Stimulated activated CD8-positive, alpha-beta memory T cell treated with anti-CD3 and anti-CD28 coated beads, Interleukin-12 subunit alpha, Interleukin-12 subunit beta, amount 100 ng/mL, for 24 hours (primary cell): ENCODE measurements around the gene GGTLC2.
A peak's percentile ranks its signal among the peaks of the same experiment; 100 is the strongest.

Source experiments
- DNase-seq: peaks from one replicate; pipeline ENCODE4 v3.0.0-alpha.2; 2020; ENCODE audit errors: extremely low read depth

The GGTLC2 gene

DNA sequence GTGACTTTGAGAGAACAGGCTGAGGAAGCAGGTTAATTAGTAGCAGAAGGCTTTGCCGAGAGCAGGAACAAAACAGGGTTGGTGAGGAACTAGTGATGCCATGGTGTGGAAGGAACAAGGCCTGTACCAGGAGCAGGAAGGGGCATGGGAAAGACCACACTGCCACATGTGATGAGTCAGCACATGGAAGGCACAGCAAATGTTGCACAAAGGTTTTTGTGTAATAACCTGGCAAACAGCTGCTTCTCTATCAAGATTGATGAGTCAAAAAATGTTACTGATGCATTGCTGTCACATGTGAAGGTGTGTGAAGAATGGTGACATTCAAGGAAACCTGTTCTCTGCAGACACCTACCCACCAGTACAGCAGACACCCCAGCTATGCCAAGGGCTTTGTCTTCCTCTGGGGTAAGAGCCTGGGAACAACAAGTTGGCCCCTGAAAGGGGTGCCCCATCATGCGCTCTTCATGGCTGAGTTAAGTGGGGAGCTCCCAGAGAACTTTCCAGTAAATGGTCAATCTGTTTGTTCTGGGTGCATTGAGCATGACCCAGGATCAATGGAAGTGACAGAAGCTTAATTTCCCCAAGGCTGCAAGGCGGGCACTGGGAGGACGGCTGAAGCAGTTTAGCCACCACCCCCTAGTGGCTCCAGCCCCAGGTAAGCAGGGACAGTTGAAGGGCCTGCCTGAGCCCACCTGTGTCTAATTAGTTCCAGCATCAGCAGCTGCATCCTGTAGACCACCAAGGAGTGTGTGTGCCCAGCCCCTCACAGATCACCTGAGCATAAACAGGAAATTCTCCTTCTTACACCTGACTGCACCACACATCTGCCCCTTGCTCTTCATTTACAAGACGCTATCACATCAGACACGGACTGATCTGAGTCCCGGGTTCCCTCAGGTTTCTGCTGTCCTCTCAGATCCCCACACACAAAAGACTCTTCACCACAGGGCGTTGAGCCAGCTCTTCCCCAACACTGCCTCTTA lies 47.6 kb downstream of the GGTLC2 start:
- no peak for DNase-seq

DNA sequence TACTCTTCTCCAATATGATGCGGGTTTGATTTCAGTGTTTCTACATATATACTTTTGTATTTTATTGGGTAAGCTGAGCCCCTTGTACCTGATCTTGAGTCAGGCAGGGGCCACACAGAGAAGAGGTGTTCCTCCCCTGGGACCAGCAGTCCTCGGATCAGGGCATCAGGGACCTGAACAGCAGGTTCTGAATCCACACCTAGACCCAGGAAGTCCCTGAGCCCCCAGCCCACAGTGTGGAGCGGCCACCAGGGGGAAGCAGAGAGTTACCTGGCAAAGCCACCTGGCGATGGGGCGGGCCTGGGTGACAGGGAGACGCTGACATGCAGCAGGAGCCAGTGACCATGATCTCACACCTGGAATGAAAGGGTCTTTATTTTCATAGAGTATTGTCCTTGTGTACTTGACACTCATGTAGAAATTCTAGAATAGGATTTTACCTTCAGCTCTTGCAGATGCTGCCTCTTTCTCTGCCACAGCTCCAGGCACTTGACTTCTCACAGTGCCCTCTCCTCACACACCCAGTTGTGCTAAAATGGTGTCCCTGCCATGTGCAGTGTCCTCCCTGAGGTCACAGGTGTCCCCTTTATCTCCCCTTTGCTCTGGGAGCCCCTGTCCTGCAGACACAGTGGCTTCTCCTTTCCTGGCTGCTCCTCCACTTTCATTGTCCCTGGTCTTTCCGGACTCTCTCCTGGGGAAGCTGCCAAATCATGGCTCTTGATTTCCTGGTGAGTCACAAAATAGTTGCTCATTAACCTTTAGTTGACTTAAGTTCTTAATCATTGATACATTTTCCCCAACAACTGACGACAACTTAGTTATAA lies 48.5 kb downstream of the GGTLC2 start:
- DNase-seq = peak; percentile 17

DNA sequence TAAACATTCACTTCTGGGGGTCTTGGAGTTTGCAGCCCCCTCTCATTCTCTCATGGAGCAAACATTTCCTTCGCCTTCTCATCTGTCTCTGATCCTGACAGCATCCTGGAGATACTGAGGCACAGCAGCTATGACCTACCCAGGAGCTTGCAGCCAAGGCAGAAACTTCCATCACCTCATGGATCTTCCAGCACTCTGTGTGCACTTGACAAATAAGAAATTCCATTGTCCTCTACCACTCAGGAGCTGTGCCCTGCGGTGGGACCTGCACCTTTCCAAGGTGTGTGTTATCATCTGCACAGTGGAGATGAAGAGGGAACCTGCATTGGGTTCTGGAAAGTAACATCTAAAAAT lies 49.1 kb downstream of the GGTLC2 start:
- DNase-seq = no peak

DNA sequence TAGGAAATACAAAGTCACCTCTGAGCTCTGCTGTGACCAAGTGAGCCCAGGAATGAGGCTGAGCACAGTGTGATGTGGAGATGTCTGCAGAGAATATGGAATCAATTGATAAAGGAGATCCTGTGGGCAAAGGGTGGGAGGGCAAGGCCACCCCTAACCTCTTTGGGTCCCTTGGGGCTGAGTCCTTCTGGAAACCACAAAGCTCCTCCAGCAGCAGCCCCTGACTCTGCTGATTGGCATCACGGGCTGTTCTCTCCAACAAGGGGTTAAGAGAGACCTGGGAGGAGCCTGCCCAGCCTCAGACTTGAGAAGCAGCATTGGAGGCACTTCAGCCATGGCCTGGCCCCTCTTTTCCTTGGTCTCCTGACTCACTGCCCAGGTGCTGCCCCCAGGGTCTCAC lies 49.7 kb downstream of the GGTLC2 start:
- no peak for DNase-seq

DNA sequence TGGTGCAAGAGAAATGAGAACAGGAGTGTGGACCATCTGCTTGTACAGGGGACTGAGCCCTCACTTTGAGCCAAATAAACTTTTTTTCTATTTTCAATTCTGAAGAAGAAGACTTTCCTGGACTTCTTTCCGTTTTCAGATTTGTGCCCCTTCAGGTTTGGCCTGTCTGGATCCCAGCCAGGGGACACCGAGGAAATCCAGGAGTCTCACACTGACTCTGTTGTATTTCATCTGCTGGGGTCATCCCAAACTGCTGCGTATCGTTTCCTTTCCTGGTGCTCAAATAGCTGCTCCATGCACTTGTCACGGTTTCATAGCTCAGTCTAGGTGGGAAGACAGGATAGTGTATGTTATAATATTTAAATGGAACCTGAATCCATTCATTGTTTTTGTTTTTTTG lies 51.7 kb downstream of the GGTLC2 start:
- DNase-seq = no peak
